DLD1 (cell line): ENCODE measurements around the gene CSAG1.
"Not testable (repeated sequence)": the region's sequence is repeated elsewhere in the genome, so short reads cannot be mapped to it uniquely, and the experiment has no call there.

Experiments used
- in situ Hi-C: cut with HindIII; loops from 2 replicates; pipeline ENCODE4 v1.10.0; 2017; ENCODE audit warnings: low sequenced_read_pairs

The CSAG1 gene

DNA sequence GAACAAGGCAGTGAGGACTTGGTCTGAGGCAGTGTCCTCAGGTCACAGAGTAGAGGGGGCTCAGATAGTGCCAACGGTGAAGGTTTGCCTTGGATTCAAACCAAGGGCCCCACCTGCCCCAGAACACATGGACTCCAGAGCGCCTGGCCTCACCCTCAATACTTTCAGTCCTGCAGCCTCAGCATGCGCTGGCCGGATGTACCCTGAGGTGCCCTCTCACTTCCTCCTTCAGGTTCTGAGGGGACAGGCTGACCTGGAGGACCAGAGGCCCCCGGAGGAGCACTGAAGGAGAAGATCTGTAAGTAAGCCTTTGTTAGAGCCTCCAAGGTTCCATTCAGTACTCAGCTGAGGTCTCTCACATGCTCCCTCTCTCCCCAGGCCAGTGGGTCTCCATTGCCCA, 33.1 kb downstream of the CSAG1 start:
- in situ Hi-C loops = not testable (repeated sequence)

DNA sequence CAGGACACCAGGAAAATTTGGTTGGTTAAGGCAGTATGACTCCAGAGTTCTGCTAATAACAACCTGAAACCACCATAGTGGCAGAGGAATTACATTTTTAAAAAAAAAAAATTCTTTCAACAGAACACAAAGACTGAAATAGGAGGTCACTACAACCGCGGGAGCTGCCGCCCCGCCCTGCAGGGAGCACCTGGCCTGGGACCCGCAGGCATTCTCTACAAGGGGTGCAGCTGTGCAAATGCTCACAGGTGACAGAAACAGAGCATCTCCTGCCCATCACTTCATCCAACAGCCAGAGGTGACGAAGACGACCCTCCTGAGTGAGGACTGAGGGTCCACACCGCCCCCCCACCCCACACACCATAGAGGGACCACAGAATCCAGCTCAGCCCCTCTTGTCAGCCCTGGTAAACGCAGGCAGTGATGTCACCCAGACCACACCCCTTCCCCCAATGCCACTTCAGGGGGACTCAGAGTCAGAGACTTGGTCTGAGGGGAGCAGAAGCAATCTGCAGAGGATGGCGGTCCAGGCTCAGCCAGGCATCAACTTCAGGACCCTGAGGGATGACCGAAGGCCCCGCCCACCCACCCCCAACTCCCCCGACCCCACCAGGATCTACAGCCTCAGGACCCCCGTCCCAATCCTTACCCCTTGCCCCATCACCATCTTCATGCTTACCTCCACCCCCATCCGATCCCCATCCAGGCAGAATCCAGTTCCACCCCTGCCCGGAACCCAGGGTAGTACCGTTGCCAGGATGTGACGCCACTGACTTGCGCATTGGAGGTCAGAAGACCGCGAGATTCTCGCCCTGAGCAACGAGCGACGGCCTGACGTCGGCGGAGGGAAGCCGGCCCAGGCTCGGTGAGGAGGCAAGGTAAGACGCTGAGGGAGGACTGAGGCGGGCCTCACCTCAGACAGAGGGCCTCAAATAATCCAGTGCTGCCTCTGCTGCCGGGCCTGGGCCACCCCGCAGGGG, 35.3 kb downstream of the CSAG1 start, which contains the start of gene MAGEA3:
TSS of gene MAGEA3 (plus strand) at position 843 of the 980 bp plus-strand sequence. CDS start 2,039 bp downstream, outside the sequence.
- in situ Hi-C loops = not testable (repeated sequence)

DNA sequence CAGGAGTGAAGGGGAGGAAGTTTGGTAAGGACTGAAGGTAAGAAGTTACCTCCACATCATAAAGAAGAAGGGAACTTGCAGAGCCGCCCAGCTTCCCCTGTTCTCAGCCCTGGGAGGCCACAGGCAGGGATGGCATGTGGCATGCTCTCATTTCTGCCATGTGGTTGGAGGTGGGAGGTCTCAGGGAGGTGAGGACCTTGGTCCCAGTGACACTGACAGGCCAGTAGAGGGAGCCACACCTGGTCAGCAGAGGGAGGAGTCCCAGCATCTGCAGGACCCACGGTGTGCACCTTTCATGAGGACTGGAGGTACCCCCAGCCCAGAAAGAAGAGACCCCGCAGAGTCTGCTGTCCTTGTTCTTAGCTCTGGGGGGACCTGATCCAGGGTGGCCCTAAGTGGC, 52.5 kb downstream of the CSAG1 start:
- in situ Hi-C loops = not testable (repeated sequence)
